GM21515 (cell line): Measurements from ENCODE around the gene TNFRSF21.
"Not testable (repeated sequence)": the region's sequence is repeated elsewhere in the genome, so short reads cannot be mapped to it uniquely, and the experiment has no call there.

Source experiments
- ATAC-seq: cut with Tn5 transposase; IDR thresholded peaks from one replicate; pipeline ENCODE4 v1.9.1; 2021; ENCODE audit not compliant: unreplicated experiment

Gene TNFRSF21

DNA sequence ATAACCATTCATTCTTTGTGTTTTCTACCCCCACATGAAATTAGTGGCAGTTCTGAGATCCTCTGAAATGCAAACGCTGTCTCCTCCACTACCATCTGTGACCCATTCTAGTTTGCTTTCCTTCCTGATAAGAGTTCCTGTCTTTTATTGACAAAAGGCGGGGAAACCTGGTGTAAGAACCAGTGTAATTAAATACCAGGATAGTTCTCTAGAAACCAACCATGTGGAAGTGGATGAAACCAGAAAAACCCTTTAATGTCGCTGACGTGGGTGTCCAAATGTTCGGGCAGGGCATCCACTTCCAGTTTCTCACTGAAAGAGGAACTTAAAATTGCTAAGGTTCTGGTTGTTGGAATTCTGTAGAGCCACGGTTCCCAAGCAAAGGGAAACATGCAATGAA lies 79.1 kb downstream of the TNFRSF21 start:
- no peak for ATAC-seq

- ATAC-seq: no peak
Observed at GRCh38 chr6:47229255-47229654, 80.5 kb downstream of the TNFRSF21 start.

DNA sequence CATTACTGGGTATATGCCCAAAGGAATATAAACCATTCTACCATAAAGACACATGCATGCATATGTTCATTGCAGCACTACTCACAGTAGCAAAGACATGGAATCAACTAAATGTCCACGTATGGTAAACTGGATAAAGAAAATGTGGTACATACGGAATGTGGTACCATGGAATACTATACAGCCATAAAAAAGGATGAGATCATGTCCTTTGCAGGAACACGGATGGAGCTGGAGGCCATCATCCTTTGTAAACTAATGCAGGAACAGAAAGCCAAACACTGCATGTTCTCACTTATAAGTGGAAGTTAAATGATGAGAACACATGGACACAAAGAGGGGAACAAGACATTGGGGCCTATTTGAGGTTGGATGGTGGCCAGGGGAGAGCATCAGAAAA lies 81.6 kb downstream of the TNFRSF21 start:
- ATAC-seq: not testable (repeated sequence)

DNA sequence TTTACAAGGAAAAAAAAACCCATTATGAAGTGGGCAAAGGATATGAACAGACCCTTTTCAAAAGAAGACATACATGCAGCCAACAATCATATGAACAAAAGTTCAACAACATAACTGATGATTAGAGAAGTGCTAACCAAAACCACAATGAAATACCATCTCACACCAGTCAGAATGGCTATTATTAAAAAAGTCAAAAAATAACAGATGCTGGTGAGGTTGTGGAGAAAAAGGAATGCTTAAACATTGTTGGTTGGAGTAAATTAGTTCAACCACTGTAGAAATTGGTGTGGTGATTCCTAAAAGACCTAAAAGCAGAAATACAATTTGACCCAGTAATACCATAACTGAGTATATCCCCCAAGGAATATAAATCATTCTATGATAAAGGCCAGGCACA lies 86.5 kb downstream of the TNFRSF21 start:
- ATAC-seq: not testable (repeated sequence)

GRCh38 chr6:47221565-47221964 lies 88.1 kb downstream of the TNFRSF21 start:
- no peak for ATAC-seq

DNA sequence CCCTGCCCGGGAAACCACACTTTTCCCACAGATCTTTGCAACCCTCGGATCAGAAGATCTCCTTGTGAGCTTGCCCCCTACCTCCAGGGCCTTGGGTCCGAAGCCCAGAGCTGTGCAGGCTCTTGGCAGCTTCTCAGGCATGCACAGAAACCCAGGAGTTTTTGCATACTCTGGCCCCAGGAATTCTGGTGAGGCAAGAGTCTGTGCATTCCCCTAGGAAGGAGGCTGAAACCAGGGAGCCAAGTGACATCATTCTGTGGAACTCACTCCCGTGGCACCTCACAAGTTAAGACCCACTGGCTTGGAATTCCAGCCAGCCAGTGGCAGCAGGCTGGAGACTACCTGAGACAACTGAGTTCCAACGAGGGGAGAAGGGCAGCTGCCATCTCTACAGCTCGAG lies 100.1 kb downstream of the TNFRSF21 start:
- no peak for ATAC-seq

GRCh38 chr6:47207261-47207660 lies 102.4 kb downstream of the TNFRSF21 start:
- no peak for ATAC-seq

DNA sequence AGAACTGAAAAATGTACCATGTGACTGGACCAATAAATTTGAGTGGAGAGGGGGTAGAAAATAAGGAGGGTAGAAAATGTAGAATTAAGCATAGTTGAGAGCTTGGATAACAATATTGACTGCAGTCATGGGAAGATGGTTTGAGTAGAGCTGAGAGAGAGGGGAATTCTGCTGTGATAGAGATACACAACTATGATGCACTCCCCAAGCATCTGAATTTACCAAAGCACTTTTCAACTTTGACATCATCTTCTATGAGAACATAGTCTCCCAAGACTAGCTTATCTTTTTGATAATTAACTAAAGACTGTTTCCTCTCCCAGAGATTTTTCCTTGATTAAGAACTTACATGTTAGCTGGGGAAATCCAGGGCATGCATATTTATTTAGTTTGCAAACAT lies 103.1 kb downstream of the TNFRSF21 start:
- no peak for ATAC-seq

DNA sequence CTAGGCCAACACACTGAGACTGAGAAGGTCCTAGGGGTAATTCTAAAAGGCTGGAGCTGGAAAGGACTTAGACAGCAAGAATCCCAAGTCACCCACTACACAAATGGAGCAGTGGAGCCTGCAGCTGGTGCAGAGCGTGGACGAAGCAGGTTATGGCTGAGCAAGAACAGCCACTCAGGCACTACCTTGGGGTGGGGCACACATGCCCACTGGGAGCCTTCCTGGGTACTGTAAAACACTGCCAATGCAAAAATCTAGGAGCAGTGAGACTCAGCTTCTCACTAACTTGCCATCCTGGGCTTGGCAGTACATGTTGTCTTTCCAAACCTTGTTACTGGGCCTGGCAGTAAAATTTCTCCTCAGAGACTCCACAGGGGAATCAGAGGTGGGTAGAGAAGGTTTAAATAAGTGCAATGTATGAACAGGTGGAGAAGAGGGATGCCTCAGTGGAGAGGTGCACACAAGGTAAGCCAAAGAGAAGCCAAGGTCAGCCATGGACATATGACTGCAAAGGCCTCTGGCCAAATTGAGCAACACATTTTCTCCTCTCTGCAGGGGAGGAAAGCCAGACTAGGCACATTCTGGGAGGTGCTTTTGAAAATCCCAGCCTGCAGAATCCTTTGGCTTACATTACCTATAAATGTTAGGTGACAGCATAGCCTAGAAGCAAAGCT lies 105.6 kb downstream of the TNFRSF21 start:
- no peak for ATAC-seq

GRCh38 chr6:47203266-47203937 lies 106.3 kb downstream of the TNFRSF21 start:
- peak; percentile 87 for ATAC-seq

- peak; percentile 17 for ATAC-seq
Observed at GRCh38 chr6:47202644-47203205, 107.0 kb downstream of the TNFRSF21 start.

DNA sequence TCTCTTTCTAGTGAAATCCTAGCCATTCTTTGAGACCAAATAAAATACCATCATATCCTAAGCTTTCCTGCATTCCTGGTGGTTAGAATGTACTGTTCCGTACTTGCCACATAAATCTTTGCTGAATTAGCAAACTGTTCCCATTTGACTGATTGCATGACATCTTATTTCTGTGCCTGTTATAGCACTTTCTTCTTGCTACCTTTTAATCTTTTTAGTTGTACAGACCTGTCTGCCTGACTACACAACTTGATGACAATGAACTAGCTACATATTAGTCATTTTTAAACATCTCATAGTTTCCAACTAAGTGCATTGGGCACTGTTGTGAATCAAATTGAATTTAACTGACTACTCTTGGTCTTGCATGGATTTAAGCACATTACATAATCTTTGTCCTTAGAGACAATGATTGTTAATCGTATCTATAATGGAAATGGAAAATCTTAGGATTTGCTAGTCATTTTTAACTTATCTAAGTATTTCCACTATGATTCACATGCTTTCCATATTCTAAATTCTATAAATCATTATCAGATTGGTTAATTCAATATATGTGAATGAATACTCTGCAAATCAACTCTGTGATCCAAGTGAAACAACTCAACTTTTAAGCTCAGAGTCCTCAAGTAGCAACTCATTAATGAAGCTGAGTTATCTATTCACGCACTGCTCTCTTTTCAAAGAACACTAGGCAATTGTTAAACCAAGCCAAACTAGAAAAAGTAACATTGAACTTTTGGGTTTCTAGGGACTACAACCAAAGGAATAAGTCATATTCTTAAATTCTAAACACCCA lies 109.0 kb downstream of the TNFRSF21 start:
- ATAC-seq: no peak

GRCh38 chr6:47197682-47198640 lies 111.7 kb downstream of the TNFRSF21 start:
- no peak for ATAC-seq

DNA sequence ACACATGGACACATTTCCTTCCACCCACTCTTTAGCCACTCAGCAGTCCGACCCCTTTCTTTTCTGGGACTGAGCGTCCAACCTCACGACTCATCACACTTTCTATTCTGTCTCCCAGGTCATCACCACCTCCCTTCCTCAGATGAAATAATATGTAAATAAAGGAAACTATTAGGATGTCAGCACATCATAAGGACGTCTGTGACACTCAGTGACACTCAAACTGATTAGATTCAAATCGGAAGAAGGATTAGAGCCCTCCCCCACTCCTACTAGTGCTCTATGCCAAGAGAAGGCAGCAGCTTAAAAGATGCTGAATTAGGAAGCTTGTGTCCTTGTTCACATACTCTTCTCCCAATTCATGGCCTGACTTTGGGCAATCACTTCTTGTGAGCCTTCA lies 113.6 kb downstream of the TNFRSF21 start:
- no peak for ATAC-seq

- no peak for ATAC-seq
Observed at GRCh38 chr6:47195011-47195650, 114.6 kb downstream of the TNFRSF21 start.

DNA sequence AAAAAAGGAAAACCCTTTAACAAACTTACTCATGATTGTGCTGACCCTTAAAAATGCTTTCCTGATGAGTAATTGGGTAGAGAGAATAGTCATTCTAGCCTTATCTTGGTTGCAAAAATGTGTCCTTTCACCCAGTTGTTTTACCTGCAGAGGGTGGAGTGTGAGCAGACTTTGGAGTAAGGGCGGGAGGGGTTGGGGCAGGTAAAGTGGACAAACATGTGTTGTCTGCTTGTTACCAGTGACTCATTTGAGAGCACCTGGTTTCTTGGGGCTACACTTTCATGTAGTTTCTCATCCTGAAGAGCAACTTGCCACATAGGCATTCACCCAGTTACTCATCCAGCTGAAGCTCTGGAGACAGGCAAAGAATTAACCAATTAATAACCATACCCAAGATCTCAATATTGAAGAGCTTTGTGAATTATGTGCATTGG lies 121.1 kb downstream of the TNFRSF21 start:
- no peak for ATAC-seq

GRCh38 chr6:47187893-47188587 lies 121.7 kb downstream of the TNFRSF21 start:
- ATAC-seq: no peak

DNA sequence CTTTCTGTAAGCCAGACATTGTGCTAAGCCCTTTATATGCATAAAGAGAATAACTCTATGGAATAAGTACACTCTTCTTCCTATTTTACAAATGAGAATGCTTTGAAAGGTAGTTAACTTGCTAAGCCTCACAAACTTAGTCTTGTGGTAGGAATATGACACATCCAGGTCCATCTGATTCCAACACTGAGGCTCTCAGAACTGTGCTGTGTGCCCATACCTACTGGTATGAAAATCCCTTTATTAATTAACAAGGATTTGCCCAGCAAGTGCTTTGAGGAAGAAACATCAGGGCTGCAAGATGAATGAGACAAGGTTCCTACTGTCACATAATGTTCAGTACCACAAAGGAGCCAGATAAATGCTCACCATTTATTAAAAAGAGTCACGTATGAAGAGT lies 122.6 kb downstream of the TNFRSF21 start:
- no peak for ATAC-seq

DNA sequence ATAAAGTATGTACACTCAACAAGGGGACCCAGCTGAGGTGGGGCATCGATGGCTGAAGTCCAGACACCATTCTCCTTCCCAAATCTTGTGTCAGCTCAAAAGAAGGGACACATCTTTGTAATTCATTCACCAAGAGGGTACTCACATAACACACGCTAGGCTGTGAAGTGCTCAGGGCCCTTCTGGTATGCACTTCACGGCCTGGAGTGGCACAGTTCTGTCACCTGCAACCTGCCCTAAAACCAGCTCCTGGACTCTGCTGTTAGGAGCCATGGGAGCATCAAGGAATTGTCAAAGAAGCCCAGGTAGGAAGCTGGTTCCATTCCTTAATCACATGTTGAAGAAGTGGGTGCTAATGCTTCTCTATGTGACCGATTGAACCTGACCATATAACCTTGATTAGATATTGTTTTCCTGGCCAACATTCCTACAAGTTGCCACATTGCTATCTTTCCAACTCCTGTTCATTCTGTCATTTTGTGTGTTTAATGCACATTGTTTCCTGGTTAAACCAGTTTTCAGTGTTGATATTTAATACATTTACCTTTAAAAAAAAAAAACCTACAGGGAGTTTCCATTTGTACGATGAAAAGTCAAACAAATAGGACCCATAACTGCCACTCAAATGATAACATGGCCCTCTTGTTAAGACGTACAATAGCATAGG lies 127.3 kb downstream of the TNFRSF21 start:
- no peak for ATAC-seq
